GM12878 (cell line): Measurements from ENCODE around the gene ADGRG4. TPM values are rescaled to one million over a fixed set of nuclear protein-coding genes. Genes with fewer than 3 reads are reported as not detected.

Experiments used
- ATAC-seq: fragments of 200-7000 bp; cut with Tn5 transposase; 3 replicates; pipeline ENCODE4 v1.9.1; 2020; ENCODE audit warnings: mild to moderate bottlenecking, moderate library complexity
- BruUV-seq: library from RNA; stranded (reverse); fragments of 400-500 nt; replicated peaks from 2 replicates; lab custom pipeline; 2021; lab: Mats Ljungman, UMichigan
- CTCF ChIA-PET: fragments of 300-600 bp; sonication (Branson Sonifier 250); formaldehyde crosslinking; extraction: SDS; loops from one replicate; lab custom pipeline; 2021; ENCODE audit warnings: inconsistent platforms; lab: Yijun Ruan, JAX
- POLR2A ChIA-PET: fragments of 350-600 bp; formaldehyde crosslinking; extraction: SDS; loops from one replicate; lab custom pipeline; 2021; ENCODE audit warnings: inconsistent platforms; lab: Charles Lee
- RAD21 ChIA-PET: fragments of 300-600 bp; sonication (Branson Sonifier 250); formaldehyde crosslinking; loops from one replicate; lab custom pipeline; 2023; ENCODE audit warnings: antibody characterized with exemption; ENCODE audit not compliant: unreplicated experiment; lab: Charles Lee
- SMC1A ChIA-PET: fragments of 300-600 bp; sonication (Branson Sonifier 250); formaldehyde crosslinking; loops from one replicate; lab custom pipeline; 2023; ENCODE audit not compliant: unreplicated experiment, uncharacterized antibody; lab: Charles Lee
- DNase-seq: peaks from one replicate; pipeline ENCODE4 v3.0.0-alpha.2; 2011; ENCODE audit warnings: low read depth, low spot score
- FAIRE-seq: peaks from 3 replicates; lab custom pipeline; 2011; peaks lifted over from hg19 to GRCh38; lab: Jason Lieb, UNC
- H2AFZ ChIP-seq: 2 replicates; pipeline ENCODE4 v1.6.0; 2011; ENCODE audit warnings: low read depth, low read length, control low read depth; ENCODE audit not compliant: control insufficient read depth
- H3K27ac ChIP-seq: 2 replicates; pipeline ENCODE4 v1.5.1; 2011; ENCODE audit warnings: control low read depth; ENCODE audit not compliant: control insufficient read depth, insufficient read depth
- H3K27me3 ChIP-seq, 2 experiments: replicated peaks in 1 of 2; 2 replicates each; pipeline versions ENCODE4 v1.6.0 to v1.6.1; 2011; ENCODE audit warnings: low read length in 1 of 2; ENCODE audit not compliant: control insufficient read depth in 2 of 2, insufficient read depth in 2 of 2
- H3K36me3 ChIP-seq, 2 experiments: 2 replicates each; pipeline ENCODE4 v1.5.1; 2011; ENCODE audit warnings: low read length in 1 of 2; ENCODE audit not compliant: control insufficient read depth in 2 of 2, insufficient read depth in 2 of 2
- H3K4me1 ChIP-seq: 2 replicates; pipeline ENCODE4 v1.6.1; 2011; ENCODE audit warnings: mild to moderate bottlenecking, low read length, moderate library complexity, mixed read lengths; ENCODE audit not compliant: control insufficient read depth, insufficient read depth
- H3K4me2 ChIP-seq: 2 replicates; pipeline ENCODE4 v1.6.0; 2011; ENCODE audit warnings: control low read depth; ENCODE audit not compliant: control insufficient read depth, insufficient read depth
- H3K4me3 ChIP-seq: fragments of 200-600 bp; sonication (generic); 2 replicates; pipeline ENCODE4 v1.5.1; 2016
- H3K79me2 ChIP-seq: 2 replicates; pipeline ENCODE4 v1.6.0; 2011; ENCODE audit warnings: low read length; ENCODE audit not compliant: control insufficient read depth, insufficient read depth
- H3K9ac ChIP-seq: 2 replicates; pipeline ENCODE4 v1.8.0; 2011; ENCODE audit warnings: low read length, control low read depth, mixed read lengths; ENCODE audit not compliant: control insufficient read depth, insufficient read depth
- H3K9me3 ChIP-seq: replicated peaks from 3 replicates; pipeline ENCODE4 v1.5.1; 2011; ENCODE audit warnings: mild to moderate bottlenecking, low read length; ENCODE audit not compliant: control insufficient read depth, insufficient read depth
- H4K20me1 ChIP-seq: 2 replicates; pipeline ENCODE4 v1.6.0; 2011; ENCODE audit not compliant: control insufficient read depth, insufficient read depth
- CEBPZ ChIP-seq: fragments of 150-350 bp; IDR thresholded peaks from 2 replicates; pipeline ENCODE4 v1.6.1; 2016; ENCODE audit warnings: low read depth, low read length
- E4F1 ChIP-seq: fragments of 450-650 bp; IDR thresholded peaks from 2 replicates; pipeline ENCODE4 v1.6.1; 2018; ENCODE audit warnings: borderline replicate concordance, mild to moderate bottlenecking; ENCODE audit not compliant: partially characterized antibody
- HCFC1 ChIP-seq: fragments of 150-350 bp; IDR thresholded peaks from 2 replicates; pipeline ENCODE4 v1.6.1; 2014; ENCODE audit warnings: low read length
- WGBS: methylation state at CpG from one replicate; pipeline ENCODE4 v1.1.6; 2016; ENCODE audit warnings: low lambda C conversion rate; ENCODE audit not compliant: insufficient replicate concordance, insufficient coverage; ENCODE audit errors: missing lambda C conversion rate; 5-methylcytosine and 5-hydroxymethylcytosine counted together
- in situ Hi-C: fragments of 300-500 bp; cut with MboI; formaldehyde crosslinking; loops from 9 replicates; pipeline ENCODE4 v1.14.3; 2018; ENCODE audit warnings: mixed read lengths
- intact Hi-C: fragments of 100-400 bp; cut with micrococcal nuclease; formaldehyde crosslinking; loops from one replicate; pipeline ENCODE4 v1.14.2; 2022; ENCODE audit not compliant: unreplicated experiment
- polyA plus RNA-seq, 11 experiments: library from polyadenylated mRNA; depleted of rRNA in 4 of 11; unstranded in 6 of 11; stranded (reverse) in 5 of 11; fragments of >200 nt; fragmentation: Nextera tagmentation in 4 of 11; fragmentation: Illumina TruSeq in 1 of 11; extraction: Ambion mirVana in 4 of 11; extraction: Trizol in 1 of 11; gene quantifications; 1 replicate in 1 of 11; 2 replicates in 10 of 11; pipeline versions ENCODE4 v1.2.1 to v1.2.3, GENCODE V29; 2011 to 2016; ENCODE audit warnings: inconsistent platforms in 2 of 11, missing spikeins in 2 of 11, low read depth in 1 of 11
- total RNA-seq, 4 experiments: library from RNA; depleted of rRNA in 3 of 4; stranded (reverse); fragments of >200 nt in 3 of 4; fragmentation: Illumina TruSeq in 1 of 4; extraction: Trizol in 1 of 4; gene quantifications; 2 replicates each; pipeline versions ENCODE4 v1.2.1 to v1.2.3, GENCODE V29; 2013 to 2021

Gene ADGRG4
- total and polyA plus RNA-seq, 10 of the 15 experiments (the other 5 are each of a cell fraction or from before 2014, with no cell fraction given), result not detected

GRCh38 chrX:136292656-136293055 lies 8.1 kb upstream of the ADGRG4 start:
- no peak overlapping the region for H2AFZ ChIP-seq
- ATAC-seq (no peak), FAIRE-seq (no peak), DNase-seq (no peak)
- RAD21 ChIA-PET, result no interaction called here
- no peaks in the 10 kb centered on the region for H4K20me1 ChIP-seq
- TF ChIP-seq CEBPZ (no peak), E4F1 (no peak), HCFC1 (no peak)
- intact Hi-C loops (no loop called here), in situ Hi-C loops (no loop called here)
- WGBS, result 0% methylated on average over 2 of the region's 2 CpGs
- BruUV-seq, result no TSS peak
- CTCF ChIA-PET, result no interaction called here
- SMC1A ChIA-PET, result no interaction called here
- no peaks in the 10 kb centered on the region for H3K79me2 ChIP-seq
- H3K9ac ChIP-seq, result no peak overlapping the region
- H3K36me3 ChIP-seq, result no peaks in the 10 kb centered on the region
- H3K27ac ChIP-seq, result no peak overlapping the region
- no peak overlapping the region for H3K4me2 ChIP-seq
- POLR2A ChIA-PET, result no interaction called here
- H3K4me3 ChIP-seq, result no peak overlapping the region
- H3K9me3 ChIP-seq, result no peaks in the 10 kb centered on the region
- H3K27me3 ChIP-seq, result no peaks in the 10 kb centered on the region
- H3K4me1 ChIP-seq, result no peaks in the 10 kb centered on the region
